Erythroblast (primary cell): ENCODE results near the gene OR10AG1.

Experiments used
- GATA1 ChIP-seq: IDR thresholded peaks from 2 replicates; pipeline ENCODE4 v1.6.1; 2011; ENCODE audit warnings: low read depth, mild to moderate bottlenecking, control low read depth, low read length, moderate library complexity
- POLR2A ChIP-seq: IDR thresholded peaks from 2 replicates; pipeline ENCODE4 v1.6.1; 2011; ENCODE audit warnings: mild to moderate bottlenecking, low read length

- no peak for TF ChIP-seq POLR2A
- TF ChIP-seq GATA1 = no peak
Measured at GRCh38 chr11:56010716-56011115, 41.0 kb upstream of the OR10AG1 start.
